ENCODE measurements around the gene ADAMTS15. TPM values are rescaled to one million over a fixed set of nuclear protein-coding genes. Genes with fewer than 3 reads are reported as not detected.

Gene ADAMTS15
- total and polyA plus RNA-seq, 2 of the 4 experiments (the other 2 are of a cell fraction): 3.0 to 5.0 TPM

DNA sequence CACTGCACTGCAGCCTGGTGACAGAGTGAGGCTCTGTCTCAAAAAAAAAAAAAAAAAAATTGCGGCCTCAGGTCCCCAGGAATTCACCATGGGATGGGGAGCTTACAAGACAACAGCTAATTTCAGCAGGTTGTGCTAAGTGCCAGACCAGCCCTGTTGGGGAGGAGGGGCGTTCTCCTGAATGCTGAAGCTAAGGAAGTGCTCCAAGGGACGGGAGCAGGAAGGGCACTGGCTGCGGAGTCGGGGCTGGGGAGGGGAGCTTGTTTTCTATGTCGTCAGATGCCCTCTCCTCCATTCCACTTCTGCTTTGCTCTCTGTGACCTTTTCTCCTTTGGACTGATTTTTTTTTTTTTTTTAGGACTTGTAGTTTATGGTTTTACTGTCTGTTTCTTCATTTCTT, 4.5 kb downstream of the ADAMTS15 start:
- no peak overlapping the region for H2BK15ac ChIP-seq (ENCODE audit: low read depth, low read length)
- H3K9me3 ChIP-seq (ENCODE audit: control insufficient read depth, insufficient read depth, low read length): no peaks in the 10 kb centered on the region
- H3K23ac ChIP-seq (ENCODE audit: low read depth, low read length): no peak overlapping the region
- H3K4ac ChIP-seq (ENCODE audit: low read depth, low read length): no peak overlapping the region
- H3K4me1 ChIP-seq (ENCODE audit: control insufficient read depth, insufficient read depth, low read length): peaks cover 17% of the 10 kb centered on the region
- BruUV-seq (replicated peaks): no TSS peak
- H2BK120ac ChIP-seq (ENCODE audit: low read depth, low read length): no peak overlapping the region
- no peak overlapping the region for H2AFZ ChIP-seq (replicated peaks; ENCODE audit: low read length, poor library complexity)
- peaks cover 5% of the 10 kb centered on the region for H4K20me1 ChIP-seq (ENCODE audit: insufficient read depth, low read length)
- H3K9ac ChIP-seq (ENCODE audit: low read depth, low read length): no peak overlapping the region
- H3K18ac ChIP-seq (ENCODE audit: low read depth, low read length): no peak overlapping the region
- peak overlapping the region; percentile 48; the same call in 1 of the 2 replicates for H3K4me2 ChIP-seq (ENCODE audit: low read depth, low read length)
- in situ Hi-C loops (cut with MboI; ENCODE audit: low sequenced_read_pairs): no loop called here
- H3K14ac ChIP-seq (replicated peaks; ENCODE audit: low read depth, low read length): no peak overlapping the region
- no peak for ATAC-seq (ENCODE audit: low read depth)
- 0 out of 2 replicates have a peak, but pooled peaks cover 2% of the 10 kb centered on the region for H3K27me3 ChIP-seq (ENCODE audit: control insufficient read depth, insufficient read depth, low read length)
- H3K36me3 ChIP-seq (ENCODE audit: control insufficient read depth, insufficient read depth, low read length): peaks cover 47% of the 10 kb centered on the region; the same call in 1 of the 2 replicates
- no peak overlapping the region for H3K27ac ChIP-seq (ENCODE audit: insufficient read depth, low read length)
- CTCF ChIA-PET: interaction anchor here (0.7 to 1.0 kb wide), 3 partner anchors 22 to 91 kb away, joined by 3 to 4 read pairs (median 4); no protein-coding TSS in a partner anchor
- H3K56ac ChIP-seq (ENCODE audit: extremely low read depth, insufficient read depth, low read length): no peak overlapping the region
- TF ChIP-seq MAFK (IDR thresholded peaks at IDR 0.05; ENCODE audit: low read depth, low read length) (no peak), POLR2A (IDR thresholded peaks at IDR 0.05; ENCODE audit: low read depth, low read length) (no peak), MXI1 (IDR thresholded peaks at IDR 0.05; ENCODE audit: borderline replicate concordance, low read depth, low read length) (no peak), RFX5 (IDR thresholded peaks at IDR 0.05; ENCODE audit: low read depth, low read length) (no peak), MAZ (IDR thresholded peaks at IDR 0.05; ENCODE audit: borderline replicate concordance, low read depth, low read length) (no peak), BHLHE40 (IDR thresholded peaks at IDR 0.05; ENCODE audit: low read depth, low read length) (no peak), RAD21 (IDR thresholded peaks at IDR 0.05; ENCODE audit: low read length) (no peak), CHD1 (IDR thresholded peaks at IDR 0.05; ENCODE audit: low read depth, low read length) (no peak), RCOR1 (IDR thresholded peaks at IDR 0.05; ENCODE audit: insufficient replicate concordance, low read length) (no peak), FOS (IDR thresholded peaks at IDR 0.05; ENCODE audit: low read depth, low read length) (no peak), SMC3 (IDR thresholded peaks at IDR 0.05; ENCODE audit: low read depth, low read length) (no peak), CTCF (conservative IDR thresholded peaks at IDR 0.05; ENCODE audit: low read depth, low read length) (no peak), CEBPB (IDR thresholded peaks at IDR 0.05; ENCODE audit: low read depth, low read length) (no peak), NFE2L2 (IDR thresholded peaks at IDR 0.05; ENCODE audit: low read depth, low read length) (no peak)
- TF ChIP-seq, protein P1, sequence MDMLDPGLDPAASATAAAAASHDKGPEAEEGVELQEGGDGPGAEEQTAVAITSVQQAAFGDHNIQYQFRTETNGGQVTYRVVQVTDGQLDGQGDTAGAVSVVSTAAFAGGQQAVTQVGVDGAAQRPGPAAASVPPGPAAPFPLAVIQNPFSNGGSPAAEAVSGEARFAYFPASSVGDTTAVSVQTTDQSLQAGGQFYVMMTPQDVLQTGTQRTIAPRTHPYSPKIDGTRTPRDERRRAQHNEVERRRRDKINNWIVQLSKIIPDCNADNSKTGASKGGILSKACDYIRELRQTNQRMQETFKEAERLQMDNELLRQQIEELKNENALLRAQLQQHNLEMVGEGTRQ (IDR thresholded peaks at IDR 0.05; ENCODE audit: low read depth, low read length): no peak
- TF ChIP-seq, protein P2, sequence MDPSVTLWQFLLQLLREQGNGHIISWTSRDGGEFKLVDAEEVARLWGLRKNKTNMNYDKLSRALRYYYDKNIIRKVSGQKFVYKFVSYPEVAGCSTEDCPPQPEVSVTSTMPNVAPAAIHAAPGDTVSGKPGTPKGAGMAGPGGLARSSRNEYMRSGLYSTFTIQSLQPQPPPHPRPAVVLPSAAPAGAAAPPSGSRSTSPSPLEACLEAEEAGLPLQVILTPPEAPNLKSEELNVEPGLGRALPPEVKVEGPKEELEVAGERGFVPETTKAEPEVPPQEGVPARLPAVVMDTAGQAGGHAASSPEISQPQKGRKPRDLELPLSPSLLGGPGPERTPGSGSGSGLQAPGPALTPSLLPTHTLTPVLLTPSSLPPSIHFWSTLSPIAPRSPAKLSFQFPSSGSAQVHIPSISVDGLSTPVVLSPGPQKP (IDR thresholded peaks at IDR 0.05; ENCODE audit: borderline replicate concordance, low read depth, low read length): no peak
- dilution Hi-C loops (cut with HindIII; ENCODE audit: low sequenced_read_pairs, unreplicated experiment): no loop called here
- peaks cover 2 to 8% of the 10 kb centered on the region in 2 experiments; a peak in 3 of 4 replicates for H3K79me1 ChIP-seq (ENCODE audit: low read depth in 1 of 2, low read length in 2 of 2)
- H4K8ac ChIP-seq (ENCODE audit: low read depth in 2 of 2, low read length in 2 of 2): no peak overlapping the region
- peak overlapping the region; percentile 17; the same call in 1 of the 2 replicates for H4K91ac ChIP-seq (ENCODE audit: insufficient read depth, low read depth, low read length)
- no peak overlapping the region for H2AK9ac ChIP-seq (replicated peaks; ENCODE audit: low read depth, low read length, poor library complexity)
- no peak overlapping the region for H3K4me3 ChIP-seq (ENCODE audit: insufficient read depth, low read depth, low read length)
- DNase-seq: no peak
- POLR2A ChIA-PET (ENCODE audit: unreplicated experiment): no interaction called here
- H2AK5ac ChIP-seq (ENCODE audit: low read depth, low read length): no peak overlapping the region
- peaks cover 16% of the 10 kb centered on the region for H3K9me1 ChIP-seq (ENCODE audit: insufficient read depth, low read length)
- H2BK5ac ChIP-seq (ENCODE audit: low read depth, low read length, poor library complexity, severe bottlenecking): no peak overlapping the region
- no peak overlapping the region for H4K5ac ChIP-seq (ENCODE audit: low read depth, low read length)
- H2BK20ac ChIP-seq (ENCODE audit: low read depth, low read length): no peak overlapping the region
- intact Hi-C loops (cut with micrococcal nuclease): loop anchor here (1.0 to 5.0 kb wide), 3 partner anchors 169 to 389 kb away; no protein-coding TSS in a partner anchor
- WGBS, 2 experiments (ENCODE audit: extremely low coverage in 2 of 2, insufficient read length in 1 of 2): no CpG with 5 or more reads among the region's 6 CpGs

All from IMR-90 (cell line).